HG03460 (cell line): Measurements from ENCODE around the gene MEIOB.

Experiments
- ATAC-seq: cut with Tn5 transposase; IDR thresholded peaks from one replicate; pipeline ENCODE4 v1.9.1; 2021; ENCODE audit not compliant: unreplicated experiment

The MEIOB gene

GRCh38 chr16:1789643-1790045 is 82.3 kb downstream of the MEIOB start:
- ATAC-seq: no peak

DNA sequence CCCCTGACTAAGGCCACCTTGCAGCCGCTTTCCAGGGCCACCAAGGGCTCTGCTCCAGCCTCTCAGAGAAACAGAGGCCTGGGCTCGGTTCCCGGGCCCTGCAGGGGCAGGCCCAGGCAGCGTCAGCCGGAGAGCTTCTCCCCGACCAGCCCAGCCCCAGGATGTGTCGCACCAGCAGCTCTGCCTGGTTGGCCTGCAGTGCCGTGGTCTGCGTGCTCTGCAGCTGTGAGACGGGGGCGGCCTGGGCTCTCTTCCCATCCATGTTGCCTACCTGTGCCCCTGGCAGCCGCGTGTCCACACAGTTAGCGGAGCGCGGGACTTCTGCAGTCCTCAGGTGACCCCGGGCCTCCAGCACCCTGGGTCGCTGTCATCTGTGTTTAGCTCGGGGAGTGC is 83.3 kb downstream of the MEIOB start:
- no peak for ATAC-seq

DNA sequence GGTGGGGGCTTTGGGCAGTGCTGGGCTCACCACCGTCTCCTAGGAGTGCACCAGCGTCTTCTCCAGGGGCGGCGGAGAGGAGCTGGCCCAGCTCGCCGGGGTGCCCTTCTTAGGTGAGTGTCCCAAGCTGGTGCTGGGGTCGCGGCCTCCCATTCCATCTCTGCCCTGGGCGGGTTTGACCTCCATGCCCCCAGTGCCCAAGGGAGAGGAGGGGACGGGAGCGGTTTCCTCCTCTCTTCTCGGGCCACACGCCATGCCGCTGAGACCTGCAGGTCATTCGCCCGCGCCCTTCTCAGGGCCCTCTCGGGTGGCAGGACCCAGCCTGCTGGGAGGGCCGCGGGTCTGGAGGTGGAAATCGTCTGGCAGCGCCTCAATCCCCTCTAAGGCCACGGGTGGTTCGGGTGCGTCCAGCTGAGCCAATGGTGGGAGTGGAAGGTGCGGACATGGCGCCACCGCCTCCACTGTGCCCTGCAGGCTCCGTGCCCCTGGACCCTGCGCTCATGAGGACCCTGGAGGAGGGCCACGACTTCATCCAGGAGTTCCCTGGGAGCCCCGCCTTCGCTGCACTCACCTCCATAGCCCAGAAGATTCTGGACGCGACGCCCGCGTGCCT is 83.8 kb downstream of the MEIOB start:
- ATAC-seq: no peak

DNA sequence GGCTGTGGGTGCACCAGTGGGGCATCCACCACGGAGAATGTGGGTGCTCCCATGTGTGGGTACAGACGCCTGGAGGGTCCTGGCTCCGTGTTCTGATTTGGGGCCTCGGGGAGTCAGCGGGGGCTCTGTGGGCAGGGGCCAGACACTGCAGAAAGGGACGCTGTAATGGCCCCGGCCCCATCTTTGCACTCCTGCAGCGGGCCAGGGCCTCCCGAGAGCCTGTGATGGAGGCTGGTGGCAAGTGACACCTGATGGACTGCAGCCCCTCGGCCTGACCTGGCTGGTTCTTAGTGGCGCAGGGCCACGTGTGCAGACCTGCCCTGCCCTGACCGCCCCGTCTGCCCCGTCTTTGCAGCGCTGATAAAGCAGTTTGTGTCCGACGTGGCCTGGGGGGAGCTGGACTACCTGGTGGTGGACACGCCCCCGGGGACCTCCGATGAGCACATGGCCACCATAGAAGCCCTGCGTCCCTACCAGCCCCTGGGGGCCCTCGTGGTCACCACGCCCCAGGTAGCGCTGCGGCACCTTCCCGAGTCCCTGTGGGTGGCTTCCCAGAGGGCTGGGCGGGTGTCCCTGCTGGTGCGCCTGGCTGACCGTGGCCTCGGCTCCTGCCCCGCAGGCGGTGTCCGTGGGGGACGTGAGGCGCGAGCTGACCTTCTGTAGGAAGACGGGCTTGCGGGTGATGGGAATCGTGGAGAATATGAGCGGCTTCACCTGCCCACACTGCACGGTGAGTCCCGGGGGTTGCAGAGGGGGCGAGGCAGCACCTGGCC is 84.5 kb downstream of the MEIOB start:
- no peak for ATAC-seq

GRCh38 chr16:1787056-1787321 is 85.0 kb downstream of the MEIOB start:
- ATAC-seq: no peak

DNA sequence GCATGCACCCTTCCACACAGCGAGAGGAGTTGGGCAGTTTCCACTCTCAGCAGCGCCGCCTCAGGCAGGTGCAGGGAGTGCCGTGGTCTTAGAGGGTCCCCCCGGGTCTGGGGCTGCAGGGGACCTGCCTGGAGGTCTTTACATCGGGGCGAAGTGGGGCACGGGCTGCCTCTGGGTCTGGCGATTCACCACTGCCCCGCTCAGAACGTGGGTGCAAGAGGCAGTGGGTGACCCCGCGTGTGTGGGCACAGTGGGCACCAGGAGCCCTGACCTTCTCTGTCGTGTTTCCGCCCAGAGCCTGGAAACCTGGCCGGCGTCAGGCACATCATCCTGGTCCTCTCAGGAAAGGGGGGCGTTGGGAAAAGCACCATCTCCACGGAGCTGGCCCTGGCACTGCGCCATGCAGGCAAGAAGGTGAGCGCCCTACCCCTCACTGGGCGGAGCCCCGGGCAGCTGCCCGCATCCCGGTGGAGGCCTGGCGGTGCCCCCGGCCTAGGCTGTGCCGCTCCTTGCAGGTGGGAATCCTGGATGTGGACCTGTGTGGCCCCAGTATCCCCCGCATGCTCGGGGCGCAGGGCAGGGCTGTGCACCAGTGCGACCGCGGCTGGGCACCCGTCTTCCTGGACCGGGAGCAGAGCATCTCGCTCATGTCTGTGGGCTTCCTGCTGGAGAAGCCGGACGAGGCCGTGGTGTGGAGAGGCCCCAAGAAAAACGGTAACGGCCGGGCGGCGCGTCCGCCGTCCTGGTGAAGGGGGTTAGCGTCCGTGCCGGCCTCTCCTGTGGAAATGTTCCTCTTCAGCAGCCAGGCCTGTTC is 85.5 kb downstream of the MEIOB start:
- no peak for ATAC-seq

DNA sequence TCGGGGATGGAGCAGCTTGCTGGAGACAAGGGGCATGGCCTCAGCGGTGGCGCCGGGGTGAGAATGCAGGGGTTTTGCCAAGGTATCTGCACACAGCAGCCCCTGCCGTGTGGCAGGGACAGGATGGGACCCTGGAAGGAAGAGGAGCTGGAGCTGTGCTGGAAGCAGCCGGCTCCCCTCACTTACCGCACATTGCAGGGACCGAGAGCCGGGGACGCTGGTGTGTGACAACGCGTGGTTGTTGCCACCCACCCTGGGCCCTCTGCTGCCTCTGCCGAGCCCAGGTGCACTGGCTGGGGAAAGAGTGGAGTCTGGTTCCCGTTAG is 86.2 kb downstream of the MEIOB start:
- no peak for ATAC-seq

DNA sequence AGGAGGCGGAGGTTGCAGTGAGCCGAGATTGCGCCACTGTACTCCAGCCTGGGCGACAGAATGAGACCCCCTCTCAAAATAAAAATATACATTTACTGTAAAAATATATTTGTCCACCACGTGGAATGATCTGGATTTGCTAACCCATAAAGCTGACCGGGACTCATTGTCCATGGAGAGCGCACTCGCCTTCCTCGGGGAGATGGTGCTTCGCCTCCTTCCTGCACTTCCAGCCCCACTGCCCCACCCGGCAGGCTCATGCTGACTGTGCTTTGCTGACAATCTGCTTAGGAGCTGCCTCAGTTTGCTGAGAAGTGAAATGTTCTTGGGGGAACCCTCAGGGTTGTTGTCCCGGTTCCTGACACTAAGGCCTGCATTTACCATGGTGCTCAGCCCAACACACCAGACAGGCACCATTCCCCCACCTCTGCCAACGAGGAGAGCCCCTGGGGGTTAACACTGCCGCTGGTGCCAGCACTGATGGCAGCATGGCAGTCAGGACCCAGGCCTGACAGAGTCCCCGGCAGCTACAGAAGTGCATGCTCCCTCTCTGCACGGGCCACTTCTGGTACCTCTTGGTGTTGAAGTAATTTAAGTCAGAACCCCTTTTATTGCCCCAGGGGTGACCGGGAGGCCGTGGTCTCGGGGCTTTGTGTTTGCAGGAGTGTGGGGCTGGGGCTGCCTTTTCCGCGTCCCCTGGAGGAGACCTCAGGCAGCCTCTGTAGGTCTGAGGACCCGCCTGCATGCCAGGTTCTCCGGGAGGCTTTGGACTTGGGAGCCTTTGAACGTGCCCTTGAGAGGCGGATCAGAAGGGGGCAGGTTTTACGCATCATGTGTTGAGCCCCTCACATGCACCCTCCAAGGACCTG is 86.8 kb downstream of the MEIOB start:
- ATAC-seq: no peak
